Myocyte (in vitro differentiated cells): ENCODE measurements around the gene CCND2. TPM values are rescaled to one million over a fixed set of nuclear protein-coding genes. Genes with fewer than 3 reads are reported as not detected.

Experiments
- DNase-seq: peaks from one replicate; pipeline ENCODE4 v3.0.0-alpha.2; 2012; ENCODE audit warnings: low read depth
- total RNA-seq: library from RNA; depleted of rRNA; stranded (reverse); fragments of >200 nt; gene quantifications from 2 replicates; pipeline ENCODE4 v1.2.3, GENCODE V29; 2014

The CCND2 gene
- total RNA-seq, 1 donor from 2014 or later: 86.6 TPM

DNA sequence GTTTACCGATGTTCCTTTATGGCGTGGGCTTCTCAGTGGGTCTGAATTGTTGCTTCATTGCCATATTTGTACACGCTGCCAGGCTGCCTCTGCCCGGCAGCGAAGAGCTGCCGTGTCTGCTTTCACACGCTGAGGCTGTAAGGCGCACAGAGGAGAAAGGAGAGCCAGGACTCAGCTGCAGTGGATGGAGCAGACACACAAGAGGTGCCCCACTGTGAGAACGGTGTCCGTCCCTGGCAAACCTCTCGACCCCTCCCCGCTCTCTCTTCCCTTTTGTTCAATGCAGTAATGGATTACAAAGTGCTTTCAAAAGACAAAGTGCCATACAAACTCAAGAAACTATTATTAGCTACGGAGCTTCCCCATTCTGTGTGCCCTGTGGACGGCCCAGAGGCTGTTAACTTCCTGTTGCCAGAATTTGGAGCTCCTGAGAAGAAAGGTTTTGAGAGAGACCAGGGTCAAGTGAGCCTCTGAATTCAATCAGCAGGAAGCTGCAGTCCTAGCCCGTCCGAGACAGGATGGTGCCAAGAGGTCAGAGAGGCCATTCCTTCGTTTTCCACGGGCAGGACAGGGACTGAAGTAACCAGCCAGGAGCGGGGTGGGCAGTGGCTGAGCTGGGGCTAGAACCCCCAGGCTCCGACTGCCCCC lies 15.8 kb downstream of the CCND2 start:
- no peak for DNase-seq

DNA sequence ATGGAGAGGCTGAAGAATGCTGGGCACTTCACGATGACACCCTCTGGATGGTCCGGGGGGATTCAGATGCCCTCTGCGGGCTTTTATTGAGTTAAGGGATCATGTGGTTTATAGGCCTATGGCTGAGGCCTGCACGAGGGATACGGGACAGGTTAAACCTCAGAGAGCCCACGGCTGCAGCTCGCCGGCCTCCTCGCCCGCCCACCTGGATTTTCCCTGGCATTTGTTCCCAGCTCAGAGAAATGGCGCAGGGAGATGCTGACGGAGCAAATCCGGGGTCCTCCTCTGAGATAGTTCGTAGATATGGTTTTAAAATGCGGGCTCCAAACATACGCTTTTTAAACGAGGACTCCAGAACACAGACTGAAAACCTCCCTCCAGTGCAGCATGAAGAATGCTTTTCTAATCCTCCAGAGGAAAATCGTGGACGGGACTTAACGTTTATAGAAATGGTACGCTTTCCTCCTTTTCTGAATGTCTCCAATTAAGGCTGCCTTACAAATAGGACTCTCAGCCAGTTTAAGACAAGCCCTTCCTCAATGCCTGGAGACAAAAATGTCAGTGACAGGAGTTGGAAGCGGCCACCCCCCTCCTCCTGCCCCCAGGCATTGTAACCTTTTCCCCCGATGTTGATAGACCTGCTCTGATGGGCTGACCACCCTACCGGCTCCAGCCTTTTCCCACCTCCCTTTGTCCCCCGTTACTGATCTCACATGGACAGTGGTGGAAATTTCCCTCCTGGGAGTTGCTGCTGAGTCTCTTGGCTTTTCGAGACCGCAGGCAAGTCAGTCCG lies 16.6 kb downstream of the CCND2 start:
- DNase-seq: no peak

DNA sequence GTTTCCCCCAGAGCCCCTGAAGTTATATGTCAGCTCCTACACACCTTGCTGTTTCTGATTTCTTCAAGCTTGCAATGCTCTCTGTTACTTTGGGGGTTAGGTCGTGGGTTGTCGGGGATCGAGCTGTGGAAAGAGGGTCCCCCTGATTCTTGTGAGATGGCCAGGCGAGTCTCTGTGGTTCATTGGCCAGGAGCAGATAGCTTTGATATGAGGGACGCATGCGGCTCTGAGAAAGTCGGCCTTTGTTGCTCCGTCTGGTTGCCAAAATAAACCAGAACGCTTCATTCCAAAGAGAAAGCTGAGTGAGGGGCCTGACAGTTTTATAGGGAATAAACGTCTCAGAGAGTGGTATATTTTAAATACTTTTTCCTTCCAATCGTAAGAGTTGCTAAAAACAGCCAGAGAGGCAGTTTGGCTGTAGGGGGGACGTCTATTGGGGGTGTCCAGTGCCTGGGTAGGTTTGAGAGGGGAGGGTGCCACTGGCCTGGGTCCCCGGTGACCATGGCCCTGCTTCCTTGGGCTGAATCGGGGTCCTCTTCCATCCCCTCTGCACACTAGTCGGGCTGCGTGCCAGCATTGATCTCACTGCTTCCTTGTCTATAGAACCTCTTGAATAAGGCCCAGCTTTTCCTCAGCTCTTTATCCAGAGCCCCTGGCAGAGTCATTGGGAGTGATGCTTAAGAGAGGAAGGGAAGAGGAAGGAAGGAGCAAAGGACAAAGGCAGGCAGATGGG lies 18.9 kb downstream of the CCND2 start:
- DNase-seq: no peak

DNA sequence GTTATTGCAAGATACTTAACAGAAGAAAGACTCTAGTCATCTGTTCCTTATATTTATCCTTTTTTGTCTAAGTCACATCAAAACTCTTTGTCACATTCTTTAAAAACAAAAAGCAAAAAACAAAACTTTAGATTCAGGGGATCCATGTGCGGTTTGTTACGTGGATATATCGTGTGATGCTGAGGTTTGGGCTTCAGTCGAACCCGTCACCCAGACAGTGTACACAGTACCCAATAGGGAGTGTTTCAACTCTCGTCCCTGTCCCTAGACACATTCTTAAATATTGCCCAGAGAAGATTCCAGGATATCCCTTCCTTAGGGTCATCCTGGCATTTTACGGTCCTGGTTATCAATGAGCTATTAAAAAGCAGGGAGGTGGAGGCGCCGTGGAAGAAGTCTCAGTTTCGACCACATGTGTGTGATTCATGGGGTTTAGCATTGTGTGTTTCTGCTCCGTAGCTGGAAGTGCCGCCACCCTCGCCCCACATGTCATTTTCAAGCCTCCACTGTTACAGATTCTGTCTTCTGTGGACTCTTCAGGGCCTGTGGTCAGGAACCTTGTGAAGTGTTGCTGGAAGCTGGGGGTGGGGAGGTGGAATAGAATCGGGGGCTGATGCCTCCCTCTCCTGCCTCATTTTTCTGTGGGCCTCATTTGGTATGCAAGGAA lies 19.9 kb downstream of the CCND2 start:
- DNase-seq: peak; percentile 14

DNA sequence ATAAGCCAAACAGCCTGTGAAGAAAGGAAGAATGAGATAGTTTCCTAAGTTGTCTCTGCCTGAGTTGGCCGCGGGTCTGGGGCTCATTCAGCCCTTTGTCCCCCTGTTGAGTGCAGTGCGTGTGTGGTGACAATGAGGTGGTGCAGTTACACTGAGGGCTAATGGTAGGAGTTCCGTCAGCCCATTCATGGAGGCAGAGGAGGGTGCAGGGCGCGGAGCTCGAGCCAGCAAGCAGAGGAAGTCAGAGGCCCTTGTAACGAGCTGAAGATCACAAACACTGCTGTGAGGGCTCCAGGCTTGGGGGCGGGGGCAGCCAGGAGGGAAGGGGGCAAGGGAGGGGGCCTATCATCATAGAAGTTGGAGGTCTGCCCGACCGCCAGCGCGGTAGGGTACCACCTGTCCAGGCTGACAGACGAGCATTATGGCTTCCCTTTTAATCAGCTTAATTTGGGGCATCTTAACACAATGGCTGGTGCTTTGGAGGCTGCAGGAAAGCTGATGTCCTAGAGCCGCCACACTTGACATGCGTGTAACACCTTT lies 20.5 kb downstream of the CCND2 start:
- no peak for DNase-seq

DNA sequence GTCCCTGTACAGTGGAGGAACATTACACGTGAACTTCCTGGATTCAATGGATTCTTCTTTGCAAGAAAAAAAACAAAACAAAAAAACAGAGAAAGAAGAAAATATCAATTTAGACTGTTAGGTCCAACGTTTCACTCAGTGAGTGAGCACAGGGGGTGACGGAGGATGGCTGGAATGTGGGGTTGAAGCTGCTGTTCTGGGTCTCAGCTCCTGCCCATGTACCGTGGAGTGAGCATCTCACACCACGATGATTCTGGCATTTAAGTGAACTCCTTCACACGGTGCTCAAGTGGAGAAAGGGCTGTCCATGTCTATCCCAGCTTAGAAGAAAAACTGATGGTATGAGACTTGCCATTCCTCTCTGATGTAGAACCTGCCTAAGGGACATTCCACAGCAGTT lies 23.2 kb downstream of the CCND2 start:
- no peak for DNase-seq

DNA sequence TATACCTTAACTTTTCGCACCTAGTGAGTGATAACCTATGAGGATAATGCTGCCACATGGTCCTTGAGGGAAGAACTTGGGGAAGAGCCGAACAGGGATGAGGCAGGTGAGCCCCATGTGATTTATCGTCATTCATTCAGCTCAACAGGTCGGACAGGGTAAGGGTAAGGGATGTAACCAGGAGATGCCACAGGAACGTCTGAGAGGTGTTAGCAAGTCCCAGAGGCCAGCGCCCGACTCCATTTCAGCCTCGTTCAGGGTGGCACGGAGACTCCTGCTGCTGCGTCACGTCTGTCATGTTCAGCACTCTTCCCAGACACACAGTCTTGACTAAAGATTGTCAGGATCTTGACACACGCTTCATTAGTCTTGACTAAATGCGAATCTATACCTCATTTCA lies 24.1 kb downstream of the CCND2 start:
- no peak for DNase-seq

DNA sequence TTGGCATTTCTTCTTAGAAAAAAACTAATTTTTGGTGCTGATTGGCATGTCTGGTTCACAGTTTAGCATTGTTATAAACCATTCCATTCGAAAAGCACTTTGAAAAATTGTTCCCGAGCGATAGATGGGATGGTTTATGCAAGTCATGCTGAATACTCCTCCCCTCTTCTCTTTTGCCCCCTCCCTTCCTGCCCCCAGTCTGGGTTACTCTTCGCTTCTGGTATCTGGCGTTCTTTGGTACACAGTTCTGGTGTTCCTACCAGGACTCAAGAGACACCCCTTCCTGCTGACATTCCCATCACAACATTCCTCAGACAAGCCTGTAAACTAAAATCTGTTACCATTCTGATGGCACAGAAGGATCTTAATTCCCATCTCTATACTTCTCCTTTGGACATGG lies 27.3 kb downstream of the CCND2 start:
- DNase-seq: no peak

DNA sequence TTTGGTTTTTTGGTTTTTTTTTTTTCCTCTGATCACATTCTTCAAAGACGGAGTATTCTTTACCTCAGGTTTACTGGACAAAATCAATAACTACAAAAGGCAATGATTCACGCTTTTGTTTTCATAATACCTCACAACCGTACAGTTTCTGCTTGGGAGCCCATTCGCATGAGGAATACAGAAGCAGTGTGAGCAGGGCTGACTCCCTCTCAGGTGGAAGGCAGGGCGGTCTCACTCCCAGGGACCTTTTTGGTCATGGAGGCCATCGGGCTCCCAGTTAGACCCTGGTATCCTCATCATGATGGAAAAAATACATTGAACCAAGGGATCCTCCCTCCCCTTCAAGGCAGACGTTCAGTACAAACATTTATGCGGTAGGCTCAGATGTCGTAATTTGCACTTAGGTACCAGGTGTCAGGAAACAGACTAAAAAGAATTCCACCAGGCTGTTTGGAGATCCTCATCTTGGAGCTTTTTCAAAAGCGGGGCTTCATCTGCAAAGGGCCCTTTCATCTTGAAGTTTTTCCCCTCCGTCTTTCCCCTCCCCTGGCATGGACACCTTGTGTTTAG lies 28.5 kb downstream of the CCND2 start:
- no peak for DNase-seq

DNA sequence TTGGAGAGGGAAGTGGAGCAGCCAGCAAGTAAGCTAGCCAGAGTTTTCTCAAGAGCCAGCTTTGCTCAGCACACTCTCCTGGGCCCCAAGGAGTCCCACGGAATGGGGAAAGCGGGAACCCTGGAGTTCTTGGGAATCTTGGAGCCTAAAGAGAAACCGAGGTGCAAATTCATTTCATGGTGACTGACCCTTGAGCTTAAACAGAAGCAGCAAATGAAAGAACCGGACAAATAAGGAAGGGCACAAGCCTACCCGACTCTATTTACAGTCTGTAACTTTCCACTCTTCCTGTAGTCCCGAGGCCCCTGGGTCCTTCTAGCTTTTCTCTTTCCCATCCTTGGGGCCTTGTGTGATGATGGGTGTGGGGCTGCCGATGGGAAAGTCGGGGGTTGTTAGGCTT lies 29.3 kb downstream of the CCND2 start:
- DNase-seq: no peak

DNA sequence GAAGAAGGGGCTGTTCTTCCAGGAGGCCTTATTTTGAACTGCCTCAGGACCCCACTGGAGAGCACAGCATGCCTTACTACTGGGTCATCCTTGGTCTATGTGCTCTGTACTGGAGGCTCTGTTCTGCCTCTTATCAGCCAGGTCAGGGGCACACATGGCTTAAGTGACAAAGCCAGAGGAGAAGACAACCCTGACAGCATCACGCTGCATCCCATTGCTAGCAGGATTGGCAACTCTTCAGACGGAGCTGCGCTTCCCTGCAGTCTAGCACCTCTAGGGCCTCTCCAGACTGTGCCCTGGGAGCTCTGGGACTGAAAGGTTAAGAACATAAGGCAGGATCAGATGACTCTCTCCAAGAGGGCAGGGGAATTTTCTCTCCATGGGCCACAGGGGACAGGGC lies 30.2 kb downstream of the CCND2 start:
- no peak for DNase-seq

DNA sequence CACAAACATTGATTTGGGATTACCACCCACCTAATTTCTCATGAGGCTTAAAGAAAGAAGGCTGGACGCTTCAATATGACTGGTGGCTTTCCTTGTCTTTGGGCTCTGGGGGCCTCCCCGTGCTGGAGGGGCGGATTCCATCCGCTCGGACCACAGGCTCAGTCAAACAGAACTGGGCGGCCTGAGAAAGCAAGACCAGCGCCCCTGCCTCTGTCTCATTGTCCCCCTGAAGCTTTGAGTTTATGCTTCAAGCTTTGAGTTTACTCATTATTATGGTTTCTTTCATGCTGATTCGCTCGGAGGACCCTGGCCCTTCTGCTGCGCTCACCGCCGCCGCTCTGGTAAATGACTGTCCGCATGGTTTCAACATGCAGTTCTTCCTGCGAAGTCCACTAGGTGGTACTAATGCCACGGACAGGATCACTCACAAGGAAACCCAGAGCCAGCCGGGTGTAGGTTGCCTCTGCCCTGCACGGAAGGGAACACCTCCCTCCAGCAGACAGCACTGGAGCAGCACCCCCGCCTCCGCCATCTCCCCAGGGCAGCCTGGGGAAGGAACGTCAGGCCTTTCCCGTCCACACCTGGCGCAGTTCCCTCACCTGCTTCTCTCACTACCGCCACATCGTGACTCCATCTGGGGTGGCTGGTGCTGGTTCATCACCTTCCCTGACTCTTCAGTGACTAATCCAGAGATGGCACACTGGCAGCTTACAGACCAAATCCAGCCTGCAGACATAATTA lies 34.2 kb downstream of the CCND2 start:
- peak; percentile 71 for DNase-seq

DNA sequence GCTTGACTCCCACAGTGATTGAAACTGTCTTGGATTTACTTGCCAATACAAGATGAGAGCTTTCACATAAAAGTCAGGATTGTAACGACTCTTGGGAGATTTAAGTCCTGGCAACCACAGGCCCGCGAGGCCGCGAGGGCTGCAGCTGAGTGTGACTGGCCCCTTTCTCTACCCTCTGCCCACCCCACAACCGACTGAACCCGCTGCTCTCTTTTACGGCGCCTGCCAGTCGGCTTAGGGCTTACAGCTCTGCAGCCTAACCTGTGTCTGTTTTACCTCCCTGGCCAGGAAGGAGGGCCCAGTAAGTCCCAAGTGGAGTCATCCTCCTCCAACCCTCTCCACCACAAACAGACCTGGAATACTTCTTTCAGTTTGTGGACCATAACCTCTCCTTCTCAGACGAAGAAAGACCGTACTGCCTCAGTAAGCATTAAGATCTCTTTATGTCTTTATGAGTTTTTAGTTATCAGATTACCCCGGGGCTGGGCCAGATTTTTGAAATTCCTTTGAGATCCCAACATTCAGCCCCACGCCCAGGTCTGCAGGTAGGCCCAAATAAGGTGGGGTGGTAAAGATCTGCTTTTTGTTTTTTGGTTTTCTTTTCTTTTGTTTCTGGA lies 34.9 kb downstream of the CCND2 start:
- no peak for DNase-seq

DNA sequence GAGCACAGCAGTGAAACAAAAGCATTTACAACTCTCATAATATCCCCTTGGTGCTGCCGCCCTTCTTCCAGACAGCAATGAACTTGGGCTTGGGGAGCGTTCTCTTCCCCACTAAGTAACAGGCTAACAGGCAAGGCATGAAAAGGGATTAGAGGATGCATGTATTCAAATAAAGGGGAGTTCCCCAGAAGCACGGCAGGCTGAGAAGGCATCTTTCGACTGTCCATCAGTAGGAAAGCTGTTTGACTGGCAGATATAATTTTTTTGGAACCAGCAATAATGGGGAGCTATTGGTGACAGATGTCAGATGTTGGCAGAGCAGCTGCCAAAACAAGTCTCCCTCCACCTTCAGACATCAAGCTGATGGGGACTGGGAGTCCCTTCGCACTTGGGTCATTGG lies 38.2 kb downstream of the CCND2 start:
- no peak for DNase-seq

DNA sequence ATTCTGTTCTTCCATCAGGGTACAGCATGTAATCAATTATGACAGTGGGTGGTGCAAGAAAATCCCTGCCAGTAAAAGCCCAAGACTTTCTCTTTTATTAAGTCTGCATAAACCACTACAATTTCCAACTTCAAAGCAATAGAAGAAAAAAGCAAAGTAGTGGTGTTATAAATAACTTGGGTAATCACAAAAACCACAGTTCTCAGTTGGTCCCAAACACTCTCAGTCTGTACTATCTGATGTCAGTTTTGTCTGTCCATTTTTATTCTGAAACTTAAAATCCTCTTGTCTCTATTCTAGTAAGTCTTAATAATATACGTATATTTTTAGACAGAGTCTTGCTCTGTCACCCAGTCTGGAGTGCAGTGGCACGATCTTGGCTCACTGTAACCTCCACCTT lies 38.7 kb downstream of the CCND2 start:
- DNase-seq: no peak

DNA sequence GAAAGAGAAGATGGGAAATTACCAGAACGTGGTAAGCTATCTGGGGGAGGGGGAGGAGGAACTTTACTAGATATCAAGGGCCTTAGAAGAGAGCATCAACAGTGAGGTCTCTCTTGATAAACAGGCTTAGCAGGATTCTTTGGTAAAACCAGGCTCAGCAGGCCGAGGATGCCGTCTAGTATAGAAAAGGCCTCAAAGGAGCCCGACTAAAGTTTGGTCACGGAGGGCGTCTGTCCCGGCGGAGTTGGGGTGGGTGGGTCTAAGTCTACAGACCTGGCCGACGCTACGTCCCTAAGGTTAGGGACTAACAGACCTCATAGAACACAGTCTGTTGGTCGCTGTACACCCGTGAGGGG lies 46.9 kb downstream of the CCND2 start:
- DNase-seq: no peak

DNA sequence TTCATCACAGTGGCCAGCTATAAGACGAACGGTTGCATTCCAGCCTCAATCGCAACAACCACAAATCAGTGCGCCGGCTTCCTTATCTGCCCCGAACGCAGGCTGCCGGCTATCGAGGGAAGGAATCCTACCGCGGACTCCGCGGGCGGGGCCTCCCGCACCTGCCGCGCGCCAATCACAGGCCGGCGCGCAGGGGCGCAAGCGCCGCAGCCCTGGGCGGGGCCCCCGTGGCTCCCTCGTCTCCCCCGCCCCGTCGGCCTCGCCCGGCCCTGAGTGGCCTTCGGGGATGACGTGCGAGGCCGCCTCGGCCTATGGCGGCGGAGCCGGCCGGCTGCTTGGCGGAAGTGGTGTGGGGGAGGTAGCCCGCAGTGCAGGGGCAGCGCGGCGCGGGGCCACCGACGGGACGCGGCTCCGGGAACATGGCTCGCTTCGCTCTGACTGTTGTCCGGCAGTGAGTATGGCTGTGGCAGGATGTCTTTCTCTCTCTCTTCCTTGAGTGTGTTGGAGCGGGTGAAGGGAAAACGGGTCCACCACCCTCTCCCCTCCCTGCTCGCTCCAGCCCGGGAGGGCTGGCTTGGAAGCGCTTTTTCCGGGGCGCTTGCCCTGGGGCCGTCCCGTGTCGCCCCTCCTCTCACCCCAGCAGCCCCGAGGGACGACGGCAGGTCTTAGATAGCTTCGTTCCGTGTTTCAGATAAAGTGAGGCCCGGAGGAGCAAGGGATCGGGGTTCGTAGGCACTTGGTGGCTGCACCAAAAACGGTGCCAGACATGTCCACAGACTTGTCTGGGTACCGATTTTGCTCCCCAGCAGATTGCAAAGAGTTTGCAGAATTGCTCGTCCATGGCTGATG lies 47.5 kb downstream of the CCND2 start, which contains the start of gene TIGAR:
Gene TIGAR (plus strand): TSS at position 361 of the 849 bp plus-strand sequence. CDS start 59 bp downstream, at position 420.
- DNase-seq: peak; percentile 96

DNA sequence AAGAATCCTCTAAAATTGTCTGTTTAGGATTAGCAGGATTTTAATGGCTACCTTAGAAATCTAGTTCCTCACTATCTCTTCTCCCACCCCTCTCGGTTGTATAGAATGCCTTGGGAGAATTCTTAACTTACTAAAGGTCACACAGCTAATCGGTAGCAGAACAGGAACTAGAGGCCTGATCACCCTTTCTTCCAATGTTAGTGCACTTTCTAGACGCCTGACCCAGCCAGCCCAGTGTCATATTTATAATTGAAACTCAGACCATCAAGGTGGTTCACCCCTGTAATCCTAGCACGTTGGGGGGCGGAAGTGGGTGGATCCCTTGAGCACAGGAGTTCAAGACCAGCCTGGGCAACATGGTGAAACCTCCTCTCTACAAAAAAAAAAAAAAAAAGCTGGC lies 49.2 kb downstream of the CCND2 start:
- DNase-seq: no peak
